A172 (cell line): Measurements from ENCODE around the gene MEX3D. TPM values are rescaled to one million over a fixed set of nuclear protein-coding genes. Genes with fewer than 3 reads are reported as not detected.

ENCODE experiments used
- DNase-seq: peaks from one replicate; pipeline ENCODE4 v3.0.0-alpha.2; 2015; ENCODE audit warnings: low spot score
- total RNA-seq: library from RNA; depleted of rRNA; stranded (reverse); fragments of >200 nt; shearing (Covaris generic); gene quantifications from 2 replicates; pipeline ENCODE4 v1.2.3, GENCODE V29; 2014

Gene MEX3D
- total RNA-seq, 1 experiment from 2014 or later, result 63.7 TPM

GRCh38 chr19:1518471-1518870, 49.7 kb downstream of the MEX3D start:
- no peak for DNase-seq

GRCh38 chr19:1516395-1516753, 51.8 kb downstream of the MEX3D start:
- DNase-seq, result no peak

- DNase-seq, result no peak
These were observed 53.0 kb downstream of the MEX3D start for GRCh38 chr19:1514986-1515721.

- no peak for DNase-seq
These were observed 53.8 kb downstream of the MEX3D start for GRCh38 chr19:1514295-1514661.

DNA sequence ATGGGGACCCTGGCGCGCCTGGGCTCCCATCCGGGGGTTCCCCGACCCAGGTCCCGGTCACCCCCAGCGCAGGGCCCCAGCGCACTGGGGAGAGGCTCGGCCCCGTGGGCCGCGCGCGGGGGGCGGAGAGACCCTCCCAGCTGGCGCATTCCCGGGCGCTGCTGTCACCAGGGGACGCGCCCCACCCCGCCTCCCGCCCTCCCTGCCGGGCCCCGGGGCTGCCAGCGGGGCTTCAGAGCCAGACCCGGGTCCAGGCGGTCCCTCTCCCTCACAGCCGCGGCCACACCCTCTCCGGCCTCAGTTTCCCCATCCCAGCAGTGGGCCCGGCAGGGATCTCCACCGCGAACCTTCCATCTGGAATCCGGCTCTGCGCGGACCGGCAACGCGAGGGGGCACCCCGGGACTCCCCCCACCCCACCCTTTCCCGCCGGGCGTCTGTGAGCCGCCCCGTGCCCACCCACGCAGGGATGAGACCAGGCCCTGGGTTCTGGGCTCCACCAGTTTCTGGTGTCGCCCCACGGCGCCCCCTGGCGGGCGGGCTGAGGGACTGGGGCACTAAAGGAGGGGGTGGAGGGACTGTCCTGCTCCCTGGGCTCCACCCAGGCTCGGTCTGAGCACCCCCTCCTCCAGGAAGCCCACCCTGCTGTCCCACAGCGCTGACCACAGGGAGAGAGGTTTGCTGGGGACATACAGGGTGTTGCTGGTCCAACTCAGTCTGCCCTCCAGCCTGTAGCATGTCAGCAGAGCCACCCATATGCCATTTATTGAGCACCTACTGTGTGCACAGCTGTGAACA, 54.4 kb downstream of the MEX3D start:
- peak; percentile 63 for DNase-seq

- DNase-seq, result peak; percentile 48
These were observed 55.2 kb downstream of the MEX3D start, which contains the start of gene ADAMTSL5 for GRCh38 chr19:1512671-1513498. TSS of gene ADAMTSL5 (minus strand) at chr19:1513019. CDS start at chr19:1510943, 2,076 bp downstream.

GRCh38 chr19:1511318-1512317, 56.5 kb downstream of the MEX3D start:
- no peak for DNase-seq

- DNase-seq, result no peak
These were observed 57.3 kb downstream of the MEX3D start for GRCh38 chr19:1510807-1511206.

DNA sequence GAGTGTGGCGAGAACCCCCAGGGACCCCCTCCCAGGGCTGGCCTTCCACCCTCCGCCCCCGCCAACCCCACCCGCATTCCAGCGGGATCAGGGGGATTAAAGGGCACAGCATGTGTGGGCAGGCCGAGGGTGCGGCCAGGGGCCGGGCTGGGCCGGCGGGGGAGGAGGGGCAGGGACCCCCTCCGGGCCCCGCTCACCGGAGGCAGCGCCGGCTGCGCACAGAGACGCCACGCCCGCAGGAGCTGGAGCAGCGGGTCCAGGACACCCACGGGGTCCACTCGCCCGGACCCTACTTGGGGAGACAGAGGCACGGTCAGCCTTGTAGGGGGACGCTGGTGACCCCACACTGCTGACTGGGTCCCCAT, 57.7 kb downstream of the MEX3D start:
- DNase-seq, result no peak

GRCh38 chr19:1509602-1510441, 58.3 kb downstream of the MEX3D start:
- DNase-seq, result no peak

DNA sequence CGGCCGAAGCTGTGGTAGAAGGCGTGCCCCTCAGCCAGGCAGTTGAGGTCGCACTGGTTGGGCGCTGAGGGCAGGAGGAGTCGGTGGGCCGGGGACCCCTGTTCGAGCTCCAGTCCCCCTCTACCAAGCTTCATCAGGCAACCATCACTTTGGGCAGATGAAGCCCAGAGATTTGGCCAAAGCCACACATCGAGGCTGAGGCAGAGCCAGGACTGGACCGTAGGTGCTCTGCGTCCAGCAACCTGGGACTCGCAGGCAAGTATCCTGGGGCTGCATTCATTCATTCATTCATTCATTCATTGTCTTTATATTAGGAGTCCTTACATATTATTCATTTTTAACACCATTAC, 59.6 kb downstream of the MEX3D start:
- no peak for DNase-seq

DNA sequence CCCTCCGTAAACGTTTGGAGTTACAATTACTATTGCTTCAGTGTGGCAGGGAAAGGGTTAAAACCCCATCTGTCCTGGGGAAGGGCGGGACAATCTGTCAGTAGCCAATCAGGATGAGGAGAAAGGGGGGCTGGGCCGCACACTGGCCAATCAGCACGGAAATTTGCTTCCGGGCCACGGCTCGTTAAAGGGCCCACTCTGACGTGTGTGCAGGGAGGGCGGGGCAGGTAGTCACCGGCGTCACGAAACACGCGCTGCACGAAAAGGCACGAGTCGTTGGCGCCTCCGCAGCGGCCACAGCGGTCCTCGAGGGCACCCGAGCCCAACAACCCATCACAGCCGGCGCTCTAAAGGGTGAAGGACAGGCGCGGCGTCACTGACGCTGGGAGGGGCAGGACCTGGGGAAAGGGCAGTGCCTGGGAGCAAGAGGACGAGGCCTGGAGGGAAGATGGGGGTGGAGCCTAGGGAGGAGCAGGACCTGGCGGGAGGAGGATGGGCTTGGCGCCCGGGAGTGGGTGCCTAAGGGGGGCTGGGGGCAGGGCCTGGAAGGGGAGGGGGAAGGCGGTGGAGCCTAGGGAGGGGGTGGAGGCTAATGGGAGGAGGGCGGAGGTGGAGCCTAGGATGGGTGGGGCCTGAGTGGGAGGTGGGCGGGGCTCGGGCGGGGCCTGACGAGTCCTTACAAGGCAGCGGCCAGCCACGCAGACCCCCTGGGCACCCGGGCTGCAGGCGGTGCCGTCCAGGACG, 60.2 kb downstream of the MEX3D start:
- DNase-seq, result peak; percentile 96

- DNase-seq, result no peak
These were observed 60.9 kb downstream of the MEX3D start for GRCh38 chr19:1507192-1507660.

DNA sequence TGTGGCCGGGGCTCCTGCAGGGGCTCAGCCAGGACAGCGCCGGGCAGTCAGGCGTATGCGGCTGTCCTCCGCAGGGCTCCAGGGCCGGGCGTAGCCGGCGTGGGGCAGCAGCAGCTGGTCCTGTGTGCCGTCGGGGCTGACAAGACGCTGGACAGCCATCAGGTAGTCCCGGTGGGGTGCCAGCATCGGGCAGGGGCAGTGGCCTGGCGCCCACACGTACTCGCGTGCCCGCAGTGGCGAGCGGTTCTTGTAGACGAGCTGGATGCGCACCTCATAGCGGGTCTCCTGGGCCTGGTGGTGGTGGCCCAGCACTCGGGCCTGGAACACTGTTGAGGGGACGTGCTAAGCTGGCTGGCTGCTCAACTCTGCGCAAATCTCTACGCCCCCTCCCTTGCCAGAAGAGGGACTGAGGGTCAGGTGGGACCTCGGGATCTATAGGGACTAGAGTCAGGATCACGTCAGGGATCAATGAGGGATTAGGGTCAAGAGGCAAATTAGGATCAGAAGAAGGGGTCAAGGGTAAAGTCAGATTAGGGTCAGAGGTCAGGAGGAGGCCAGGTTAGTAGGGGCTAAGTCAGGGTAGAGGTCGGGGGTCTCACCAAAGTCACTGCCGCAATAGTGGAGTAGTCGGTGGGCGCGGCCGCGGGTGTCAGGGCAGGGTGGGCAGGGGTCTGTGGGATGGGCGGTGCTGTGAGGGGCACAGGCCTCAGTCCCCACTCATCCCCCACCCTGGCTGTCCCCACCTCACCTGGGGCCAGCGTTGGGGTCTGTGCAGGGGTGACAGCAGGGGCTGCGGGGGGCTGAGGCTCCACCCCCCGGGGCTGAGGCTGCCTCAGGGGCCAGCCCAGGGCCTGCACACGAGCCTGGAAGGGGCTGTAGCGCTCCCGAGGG, 61.9 kb downstream of the MEX3D start:
- DNase-seq, result no peak

GRCh38 chr19:1505012-1505411, 63.1 kb downstream of the MEX3D start:
- no peak for DNase-seq
